K562 treated with DMSO at 1 percent for 12 hours (cell line): Measurements from ENCODE around the gene SLC49A4. TPM values are rescaled to one million over a fixed set of nuclear protein-coding genes. Genes with fewer than 3 reads are reported as not detected.

Experiments used
- total RNA-seq: library from RNA; unstranded; fragments of 300-600 nt; gene quantifications from 2 replicates; pipeline ENCODE4 v1.2.3, GENCODE V29; 2022; ENCODE audit not compliant: insufficient read depth

The SLC49A4 gene
- 0.85 and 2.5 TPM in 2 replicates for total RNA-seq

GRCh38 chr3:122794779-122795673 is at the start of gene SLC49A4:
Gene SLC49A4 (plus strand): TSS chr3:122795069. CDS start chr3:122795193, 124 bp downstream.

DNA sequence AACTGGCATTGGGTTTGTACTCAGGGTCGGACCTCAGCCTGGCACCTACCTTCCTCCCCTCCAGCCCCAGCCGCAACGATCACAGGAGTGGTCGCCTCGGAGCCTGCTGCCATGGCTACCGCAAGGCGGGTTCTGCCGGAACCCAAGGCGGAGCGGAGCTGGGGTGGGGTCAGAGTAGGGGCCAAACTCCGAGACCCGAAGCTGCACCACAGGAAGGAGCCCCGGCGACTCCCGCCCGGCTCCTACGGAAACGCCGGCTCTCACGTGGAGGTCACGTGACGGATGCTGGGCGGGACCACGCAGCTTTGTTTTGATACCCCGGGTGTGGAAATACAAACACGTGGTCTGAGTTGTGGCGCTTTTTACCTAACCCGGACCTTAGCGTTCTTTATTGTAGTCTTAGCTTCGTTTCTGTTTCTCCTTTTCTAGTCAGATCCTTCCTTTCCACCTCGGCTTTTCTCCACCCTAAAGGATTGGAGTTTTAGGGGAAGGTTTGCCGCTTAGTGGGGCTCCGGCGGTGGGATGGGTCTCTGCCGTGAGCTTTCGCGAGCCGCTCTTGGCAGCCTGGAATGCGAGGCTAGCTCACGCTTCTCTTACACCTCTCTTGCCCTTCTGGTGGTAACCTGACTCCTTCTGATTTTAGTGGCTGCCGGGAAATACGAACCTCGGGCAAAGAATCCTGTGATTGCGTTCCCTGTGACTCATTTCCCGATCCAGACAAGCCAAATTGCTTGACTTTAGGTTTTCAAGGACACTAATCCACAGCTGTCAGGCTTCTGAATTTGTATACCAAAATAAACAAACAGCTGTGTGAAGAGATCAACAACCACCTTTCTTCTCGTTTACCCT is 1.1 kb upstream of the SLC49A4 start, which contains the start of gene HSPBAP1:
Gene HSPBAP1, minus strand, starts transcription at position 264 of the 849 bp plus-strand sequence. Its CDS starts 151 bp downstream, at position 113.

Other genes starting within 250 kb of the SLC49A4 start
- gene PARP9, start 230.8 kb upstream of the SLC49A4 start, total RNA-seq = 4.0 and 7.8 TPM in 2 replicates
- 2.3 and 11.3 TPM in 2 replicates for gene DTX3L, start 230.7 kb upstream of the SLC49A4 start, total RNA-seq
- gene PARP15, start 217.4 kb upstream of the SLC49A4 start, total RNA-seq = 0.28 TPM in 1 of 2 replicates, not detected in the other
- 5.9 and 23.7 TPM in 2 replicates for gene PARP14, start 114.2 kb upstream of the SLC49A4 start, total RNA-seq
- gene HSPBAP1, start 1.2 kb upstream of the SLC49A4 start, total RNA-seq = 1.2 and 7.1 TPM in 2 replicates
- gene SEMA5B, start 232.7 kb downstream of the SLC49A4 start, total RNA-seq = not detected in 2 replicates